Measurements from ENCODE around the gene SEPHS1. TPM values are rescaled to one million over a fixed set of nuclear protein-coding genes. Genes with fewer than 3 reads are reported as not detected.
"Not testable (repeated sequence)": the region's sequence is repeated elsewhere in the genome, so short reads cannot be mapped to it uniquely, and the experiment has no call there.

SEPHS1 gene
- total RNA-seq, 1 experiment from 2014 or later, result 509 TPM

DNA sequence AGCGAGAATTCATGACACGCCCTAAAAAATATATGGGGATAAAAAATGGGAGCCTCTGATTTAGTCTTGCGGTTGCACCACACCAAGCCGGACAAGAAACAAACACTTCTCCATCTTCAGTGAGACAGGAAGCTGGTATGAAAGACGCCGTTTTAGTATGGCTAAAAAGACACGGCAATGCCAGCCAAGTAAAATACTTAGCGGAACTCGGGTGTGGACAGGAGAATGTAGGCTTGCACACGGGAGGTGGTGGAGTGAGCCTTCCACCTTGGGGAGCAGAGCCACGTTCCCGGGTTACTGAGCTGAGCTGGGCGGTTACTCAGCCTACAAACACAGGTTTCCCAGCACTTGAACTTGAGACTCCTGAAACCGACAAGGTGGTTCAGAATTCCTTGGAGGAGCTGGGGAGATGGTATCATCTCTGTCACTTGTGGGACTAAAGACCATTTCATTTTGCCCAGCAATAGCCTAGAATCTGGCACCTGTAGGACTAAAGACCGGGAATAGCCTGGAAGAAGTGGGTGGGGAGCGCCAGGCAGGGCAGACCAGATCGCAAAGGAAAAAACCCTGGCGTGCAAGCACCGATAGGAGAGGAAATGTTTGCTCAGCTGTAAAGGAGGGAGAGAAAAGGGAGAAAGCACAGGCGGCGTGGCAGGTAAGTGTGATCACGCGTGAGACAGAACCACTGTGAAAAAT lies 34.8 kb upstream of the SEPHS1 start (continued):
- TF ChIP-seq MXD4 (CRISPR knock-in tag; IDR thresholded peaks at IDR 0.05; ENCODE audit: borderline replicate concordance), result no peak
- TF ChIP-seq, protein P1, sequence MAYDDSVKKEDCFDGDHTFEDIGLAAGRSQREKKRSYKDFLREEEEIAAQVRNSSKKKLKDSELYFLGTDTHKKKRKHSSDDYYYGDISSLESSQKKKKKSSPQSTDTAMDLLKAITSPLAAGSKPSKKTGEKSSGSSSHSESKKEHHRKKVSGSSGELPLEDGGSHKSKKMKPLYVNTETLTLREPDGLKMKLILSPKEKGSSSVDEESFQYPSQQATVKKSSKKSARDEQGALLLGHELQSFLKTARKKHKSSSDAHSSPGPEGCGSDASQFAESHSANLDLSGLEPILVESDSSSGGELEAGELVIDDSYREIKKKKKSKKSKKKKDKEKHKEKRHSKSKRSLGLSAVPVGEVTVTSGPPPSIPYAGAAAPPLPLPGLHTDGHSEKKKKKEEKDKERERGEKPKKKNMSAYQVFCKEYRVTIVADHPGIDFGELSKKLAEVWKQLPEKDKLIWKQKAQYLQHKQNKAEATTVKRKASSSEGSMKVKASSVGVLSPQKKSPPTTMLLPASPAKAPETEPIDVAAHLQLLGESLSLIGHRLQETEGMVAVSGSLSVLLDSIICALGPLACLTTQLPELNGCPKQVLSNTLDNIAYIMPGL (CRISPR knock-in tag; IDR thresholded peaks at IDR 0.05), result no peak

DNA sequence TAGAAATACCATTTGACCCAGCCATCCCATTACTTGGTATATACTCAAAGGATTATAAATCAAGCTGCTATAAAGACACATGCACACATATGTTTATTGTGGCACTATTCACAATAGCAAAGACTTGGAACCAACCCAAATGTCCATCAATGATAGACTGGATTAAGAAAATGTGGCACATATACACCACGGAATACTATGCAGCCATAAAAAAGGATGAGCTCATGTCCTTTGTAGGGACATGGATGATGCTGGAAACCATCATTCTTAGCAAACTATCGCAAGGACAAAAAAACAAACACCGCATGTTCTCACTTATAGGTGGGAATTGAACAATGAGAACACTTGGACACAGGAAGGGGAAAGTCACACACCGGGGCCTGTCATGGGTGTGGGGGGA lies 31.0 kb upstream of the SEPHS1 start:
- H3K9me3 Mint-ChIP-seq; CTCF ChIA-PET; DNase-seq (ENCODE audit: low spot score); H3K27ac Mint-ChIP-seq; ATAC-seq; H3K36me3 Mint-ChIP-seq; POLR2A ChIA-PET; H3K4me3 Mint-ChIP-seq: not testable (repeated sequence)
- Mint-ChIP-seq H3K27me3 (ENCODE audit: low read depth) (peaks cover 21% of the 10 kb centered on the region), H3K4me1 (peaks cover 11% of the 10 kb centered on the region)

DNA sequence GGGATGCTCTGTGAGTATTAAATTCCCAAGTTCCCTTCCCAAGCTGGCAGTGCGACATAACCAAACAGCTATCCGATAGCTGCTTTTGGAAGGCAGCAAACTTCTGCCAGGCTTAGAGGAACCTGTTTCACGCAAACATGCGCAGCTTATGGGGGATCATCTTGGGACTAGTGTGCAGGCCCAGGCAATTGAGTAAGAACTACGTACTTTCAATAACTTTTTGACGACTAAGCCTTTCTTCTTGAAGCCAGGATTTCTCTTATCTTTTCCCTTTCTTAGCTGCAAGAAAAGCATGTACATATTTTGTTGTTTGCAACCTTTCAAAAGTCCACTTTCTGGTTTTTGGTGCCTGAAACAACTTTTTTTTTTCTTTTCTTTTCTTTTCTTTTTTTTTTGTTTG lies 28.7 kb upstream of the SEPHS1 start:
- no peak for ATAC-seq
- Mint-ChIP-seq H3K4me1 (0 out of 2 replicates have a peak, but pooled peaks cover under 1% of the 10 kb centered on the region), H3K27ac (no peak overlapping the region), H3K9me3 (peaks cover 10% of the 10 kb centered on the region), H3K4me3 (no peak overlapping the region), H3K27me3 (ENCODE audit: low read depth) (0 out of 2 replicates have a peak, but pooled peaks cover 1% of the 10 kb centered on the region), H3K36me3 (no peaks in the 10 kb centered on the region)
- ChIA-PET POLR2A (interaction anchor here (1.3 kb wide), 1 partner anchor 27 kb away, joined by 4 read pairs; no protein-coding TSS in a partner anchor), CTCF (interaction anchor here (0.6 to 2.9 kb wide), 9 partner anchors 23 to 160 kb away, joined by 3 to 21 read pairs (median 6); no protein-coding TSS in a partner anchor)
- no peak for TF ChIP-seq ZNF317 (CRISPR knock-in tag; IDR thresholded peaks at IDR 0.05; ENCODE audit: borderline replicate concordance, low read depth)
- TF ChIP-seq, protein P2, sequence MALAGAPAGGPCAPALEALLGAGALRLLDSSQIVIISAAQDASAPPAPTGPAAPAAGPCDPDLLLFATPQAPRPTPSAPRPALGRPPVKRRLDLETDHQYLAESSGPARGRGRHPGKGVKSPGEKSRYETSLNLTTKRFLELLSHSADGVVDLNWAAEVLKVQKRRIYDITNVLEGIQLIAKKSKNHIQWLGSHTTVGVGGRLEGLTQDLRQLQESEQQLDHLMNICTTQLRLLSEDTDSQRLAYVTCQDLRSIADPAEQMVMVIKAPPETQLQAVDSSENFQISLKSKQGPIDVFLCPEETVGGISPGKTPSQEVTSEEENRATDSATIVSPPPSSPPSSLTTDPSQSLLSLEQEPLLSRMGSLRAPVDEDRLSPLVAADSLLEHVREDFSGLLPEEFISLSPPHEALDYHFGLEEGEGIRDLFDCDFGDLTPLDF (CRISPR knock-in tag; IDR thresholded peaks at IDR 0.05), result no peak
- TF ChIP-seq OVOL2 (CRISPR knock-in tag; IDR thresholded peaks at IDR 0.05; ENCODE audit: borderline replicate concordance), result no peak
- no peak for TF ChIP-seq TEAD1 (CRISPR knock-in tag; IDR thresholded peaks at IDR 0.05)
- TF ChIP-seq ZNF219 (CRISPR knock-in tag; IDR thresholded peaks at IDR 0.05; ENCODE audit: borderline replicate concordance), result no peak
- no peak for TF ChIP-seq NFYB (CRISPR knock-in tag; conservative IDR thresholded peaks at IDR 0.05; ENCODE audit: low read depth)
- TF ChIP-seq ESRRA (CRISPR knock-in tag; IDR thresholded peaks at IDR 0.05; ENCODE audit: borderline replicate concordance), result no peak
- no peak for TF ChIP-seq ZNF232 (CRISPR knock-in tag; IDR thresholded peaks at IDR 0.05)
- DNase-seq (ENCODE audit: low spot score), result no peak

DNA sequence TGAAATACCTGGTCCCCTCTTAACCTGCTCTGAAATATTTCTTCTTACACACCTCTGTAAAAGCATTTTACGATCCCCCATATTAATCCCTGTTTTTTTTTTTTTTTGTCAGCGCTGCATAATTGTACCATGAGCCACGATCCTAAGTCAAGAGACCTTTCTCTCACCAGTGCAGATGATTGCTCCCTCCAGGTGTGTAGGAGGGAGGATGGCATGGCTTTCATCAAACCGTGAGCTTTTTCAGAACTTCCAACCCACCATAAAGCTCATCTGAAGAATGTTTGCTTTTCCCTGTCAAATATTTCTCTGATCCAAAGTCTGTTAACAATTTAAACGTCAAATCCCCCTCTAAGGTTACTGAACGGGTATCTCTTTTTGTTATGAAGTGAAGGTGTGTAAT lies 28.2 kb upstream of the SEPHS1 start:
- POLR2A ChIA-PET, result interaction anchor here (1.3 kb wide), 1 partner anchor 27 kb away, joined by 4 read pairs; no protein-coding TSS in a partner anchor
- DNase-seq (ENCODE audit: low spot score), result no peak
- Mint-ChIP-seq H3K4me1 (0 out of 2 replicates have a peak, but pooled peaks cover 5% of the 10 kb centered on the region), H3K9me3 (peaks cover 10% of the 10 kb centered on the region), H3K27me3 (ENCODE audit: low read depth) (no peaks in the 10 kb centered on the region), H3K4me3 (no peak overlapping the region), H3K27ac (no peak overlapping the region), H3K36me3 (no peaks in the 10 kb centered on the region)
- CTCF ChIA-PET, result interaction anchor here (0.6 to 2.9 kb wide), 10 partner anchors 22 to 161 kb away, joined by 3 to 21 read pairs (median 6); no protein-coding TSS in a partner anchor
- no peak for ATAC-seq
- TF ChIP-seq OVOL2 (CRISPR knock-in tag; IDR thresholded peaks at IDR 0.05; ENCODE audit: borderline replicate concordance) (no peak), ZNF219 (CRISPR knock-in tag; IDR thresholded peaks at IDR 0.05; ENCODE audit: borderline replicate concordance) (no peak), FOXJ3 (CRISPR knock-in tag; IDR thresholded peaks at IDR 0.05; ENCODE audit: borderline replicate concordance) (no peak)
- TF ChIP-seq, protein P3, sequence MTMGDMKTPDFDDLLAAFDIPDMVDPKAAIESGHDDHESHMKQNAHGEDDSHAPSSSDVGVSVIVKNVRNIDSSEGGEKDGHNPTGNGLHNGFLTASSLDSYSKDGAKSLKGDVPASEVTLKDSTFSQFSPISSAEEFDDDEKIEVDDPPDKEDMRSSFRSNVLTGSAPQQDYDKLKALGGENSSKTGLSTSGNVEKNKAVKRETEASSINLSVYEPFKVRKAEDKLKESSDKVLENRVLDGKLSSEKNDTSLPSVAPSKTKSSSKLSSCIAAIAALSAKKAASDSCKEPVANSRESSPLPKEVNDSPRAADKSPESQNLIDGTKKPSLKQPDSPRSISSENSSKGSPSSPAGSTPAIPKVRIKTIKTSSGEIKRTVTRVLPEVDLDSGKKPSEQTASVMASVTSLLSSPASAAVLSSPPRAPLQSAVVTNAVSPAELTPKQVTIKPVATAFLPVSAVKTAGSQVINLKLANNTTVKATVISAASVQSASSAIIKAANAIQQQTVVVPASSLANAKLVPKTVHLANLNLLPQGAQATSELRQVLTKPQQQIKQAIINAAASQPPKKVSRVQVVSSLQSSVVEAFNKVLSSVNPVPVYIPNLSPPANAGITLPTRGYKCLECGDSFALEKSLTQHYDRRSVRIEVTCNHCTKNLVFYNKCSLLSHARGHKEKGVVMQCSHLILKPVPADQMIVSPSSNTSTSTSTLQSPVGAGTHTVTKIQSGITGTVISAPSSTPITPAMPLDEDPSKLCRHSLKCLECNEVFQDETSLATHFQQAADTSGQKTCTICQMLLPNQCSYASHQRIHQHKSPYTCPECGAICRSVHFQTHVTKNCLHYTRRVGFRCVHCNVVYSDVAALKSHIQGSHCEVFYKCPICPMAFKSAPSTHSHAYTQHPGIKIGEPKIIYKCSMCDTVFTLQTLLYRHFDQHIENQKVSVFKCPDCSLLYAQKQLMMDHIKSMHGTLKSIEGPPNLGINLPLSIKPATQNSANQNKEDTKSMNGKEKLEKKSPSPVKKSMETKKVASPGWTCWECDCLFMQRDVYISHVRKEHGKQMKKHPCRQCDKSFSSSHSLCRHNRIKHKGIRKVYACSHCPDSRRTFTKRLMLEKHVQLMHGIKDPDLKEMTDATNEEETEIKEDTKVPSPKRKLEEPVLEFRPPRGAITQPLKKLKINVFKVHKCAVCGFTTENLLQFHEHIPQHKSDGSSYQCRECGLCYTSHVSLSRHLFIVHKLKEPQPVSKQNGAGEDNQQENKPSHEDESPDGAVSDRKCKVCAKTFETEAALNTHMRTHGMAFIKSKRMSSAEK (CRISPR knock-in tag; IDR thresholded peaks at IDR 0.05; ENCODE audit: borderline replicate concordance), result no peak
- TF ChIP-seq, protein P4, sequence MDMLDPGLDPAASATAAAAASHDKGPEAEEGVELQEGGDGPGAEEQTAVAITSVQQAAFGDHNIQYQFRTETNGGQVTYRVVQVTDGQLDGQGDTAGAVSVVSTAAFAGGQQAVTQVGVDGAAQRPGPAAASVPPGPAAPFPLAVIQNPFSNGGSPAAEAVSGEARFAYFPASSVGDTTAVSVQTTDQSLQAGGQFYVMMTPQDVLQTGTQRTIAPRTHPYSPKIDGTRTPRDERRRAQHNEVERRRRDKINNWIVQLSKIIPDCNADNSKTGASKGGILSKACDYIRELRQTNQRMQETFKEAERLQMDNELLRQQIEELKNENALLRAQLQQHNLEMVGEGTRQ (CRISPR knock-in tag; IDR thresholded peaks at IDR 0.05), result no peak
- TF ChIP-seq, protein P5, sequence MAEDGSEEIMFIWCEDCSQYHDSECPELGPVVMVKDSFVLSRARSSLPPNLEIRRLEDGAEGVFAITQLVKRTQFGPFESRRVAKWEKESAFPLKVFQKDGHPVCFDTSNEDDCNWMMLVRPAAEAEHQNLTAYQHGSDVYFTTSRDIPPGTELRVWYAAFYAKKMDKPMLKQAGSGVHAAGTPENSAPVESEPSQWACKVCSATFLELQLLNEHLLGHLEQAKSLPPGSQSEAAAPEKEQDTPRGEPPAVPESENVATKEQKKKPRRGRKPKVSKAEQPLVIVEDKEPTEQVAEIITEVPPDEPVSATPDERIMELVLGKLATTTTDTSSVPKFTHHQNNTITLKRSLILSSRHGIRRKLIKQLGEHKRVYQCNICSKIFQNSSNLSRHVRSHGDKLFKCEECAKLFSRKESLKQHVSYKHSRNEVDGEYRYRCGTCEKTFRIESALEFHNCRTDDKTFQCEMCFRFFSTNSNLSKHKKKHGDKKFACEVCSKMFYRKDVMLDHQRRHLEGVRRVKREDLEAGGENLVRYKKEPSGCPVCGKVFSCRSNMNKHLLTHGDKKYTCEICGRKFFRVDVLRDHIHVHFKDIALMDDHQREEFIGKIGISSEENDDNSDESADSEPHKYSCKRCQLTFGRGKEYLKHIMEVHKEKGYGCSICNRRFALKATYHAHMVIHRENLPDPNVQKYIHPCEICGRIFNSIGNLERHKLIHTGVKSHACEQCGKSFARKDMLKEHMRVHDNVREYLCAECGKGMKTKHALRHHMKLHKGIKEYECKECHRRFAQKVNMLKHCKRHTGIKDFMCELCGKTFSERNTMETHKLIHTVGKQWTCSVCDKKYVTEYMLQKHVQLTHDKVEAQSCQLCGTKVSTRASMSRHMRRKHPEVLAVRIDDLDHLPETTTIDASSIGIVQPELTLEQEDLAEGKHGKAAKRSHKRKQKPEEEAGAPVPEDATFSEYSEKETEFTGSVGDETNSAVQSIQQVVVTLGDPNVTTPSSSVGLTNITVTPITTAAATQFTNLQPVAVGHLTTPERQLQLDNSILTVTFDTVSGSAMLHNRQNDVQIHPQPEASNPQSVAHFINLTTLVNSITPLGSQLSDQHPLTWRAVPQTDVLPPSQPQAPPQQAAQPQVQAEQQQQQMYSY (CRISPR knock-in tag; IDR thresholded peaks at IDR 0.05), result no peak
- TF ChIP-seq, protein P6, sequence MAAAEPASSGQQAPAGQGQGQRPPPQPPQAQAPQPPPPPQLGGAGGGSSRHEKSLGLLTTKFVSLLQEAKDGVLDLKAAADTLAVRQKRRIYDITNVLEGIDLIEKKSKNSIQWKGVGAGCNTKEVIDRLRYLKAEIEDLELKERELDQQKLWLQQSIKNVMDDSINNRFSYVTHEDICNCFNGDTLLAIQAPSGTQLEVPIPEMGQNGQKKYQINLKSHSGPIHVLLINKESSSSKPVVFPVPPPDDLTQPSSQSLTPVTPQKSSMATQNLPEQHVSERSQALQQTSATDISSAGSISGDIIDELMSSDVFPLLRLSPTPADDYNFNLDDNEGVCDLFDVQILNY (CRISPR knock-in tag; IDR thresholded peaks at IDR 0.05), result no peak
